H1 (cell line): Measurements from ENCODE around the gene AFF2.

Experiments
- CBX8 ChIP-seq: fragments of 300-800, 300-1000 bp; sonication (generic); IDR thresholded peaks from 2 replicates; pipeline ENCODE4 v1.7.1; 2016; ENCODE audit warnings: low read depth, low read length, borderline replicate concordance
- CTCF ChIP-seq, 3 experiments: IDR thresholded peaks; 1 replicate in 2 of 3; 2 replicates in 1 of 3; pipeline versions ENCODE4 v1.5.1 to v1.6.1; 2011; ENCODE audit warnings: low read length in 3 of 3, mild to moderate bottlenecking in 3 of 3, inconsistent platforms in 2 of 3, low read depth in 1 of 3, moderate library complexity in 1 of 3; ENCODE audit not compliant: insufficient read depth in 1 of 3; ENCODE audit errors: control extremely low read depth in 1 of 3
- NRF1 ChIP-seq: IDR thresholded peaks from 2 replicates; pipeline ENCODE4 v1.6.1; 2011; ENCODE audit warnings: mild to moderate bottlenecking, low read depth, low read length, improper control_type of control experiment
- POLR2AphosphoS5 ChIP-seq: IDR thresholded peaks from 2 replicates; pipeline ENCODE4 v1.6.1; 2011; ENCODE audit warnings: low read depth, low read length
- TAF7 ChIP-seq: optimal IDR thresholded peaks from 2 replicates; pipeline ENCODE3; 2011; ENCODE audit warnings: low read depth, mild to moderate bottlenecking, inconsistent platforms, low read length, moderate library complexity, borderline replicate concordance

GRCh38 chrX:148755111-148755510, 254.7 kb downstream of the AFF2 start:
- TF ChIP-seq CTCF (IDR thresholded peaks at IDR 0.05; ENCODE audit: control extremely low read depth in 1 of 3, insufficient read depth in 1 of 3, low read depth in 1 of 3, low read length in 3 of 3) (no peak), POLR2AphosphoS5 (no peak), CBX8 (no peak), TAF7 (no peak), NRF1 (no peak)
